ENCODE measurements around the gene PSMF1. TPM values are rescaled to one million over a fixed set of nuclear protein-coding genes. Genes with fewer than 3 reads are reported as not detected.

The PSMF1 gene
- total RNA-seq, 1 donor from 2014 or later: 133 TPM

- Histone ChIP-seq H3K27ac (ENCODE audit: low read depth, low read length) (no peak overlapping the region), H3K4me2 (ENCODE audit: low read length) (no peak overlapping the region), H3K27me3 (ENCODE audit: insufficient read depth, low read length) (no peaks in the 10 kb centered on the region), H3K36me3 (ENCODE audit: insufficient read depth, low read length) (no peaks in the 10 kb centered on the region), H3K4me1 (ENCODE audit: insufficient read depth, low read length) (no peaks in the 10 kb centered on the region), H2AFZ (ENCODE audit: low read depth, low read length) (no peak overlapping the region), H3K4me3 (ENCODE audit: insufficient read depth, low read depth, low read length) (no peak overlapping the region), H3K9me3 (ENCODE audit: insufficient read depth, low read depth, low read length) (no peaks in the 10 kb centered on the region), H3K9ac (ENCODE audit: low read length) (no peak overlapping the region), H4K20me1 (ENCODE audit: insufficient read depth, low read length) (no peaks in the 10 kb centered on the region), H3K79me2 (ENCODE audit: insufficient read depth, low read length) (no peaks in the 10 kb centered on the region)
- Mint-ChIP-seq H3K36me3 (ENCODE audit: low read depth, unreplicated experiment) (peaks cover 3% of the 10 kb centered on the region), H3K27me3 (ENCODE audit: low read depth, unreplicated experiment) (peaks cover 22% of the 10 kb centered on the region), H3K27ac (ENCODE audit: unreplicated experiment) (peak overlapping the region; percentile 82), H3K4me1 (ENCODE audit: low read depth, unreplicated experiment) (no peaks in the 10 kb centered on the region), H3K9me3 (ENCODE audit: unreplicated experiment) (no peaks in the 10 kb centered on the region), H3K4me3 (ENCODE audit: unreplicated experiment) (no peak overlapping the region)
- DNase-seq (ENCODE audit: low read depth) (no peak), FAIRE-seq (no peak)
- no peak for TF ChIP-seq EZH2 (IDR thresholded peaks at IDR 0.05; ENCODE audit: insufficient read depth, low read length)
- TF ChIP-seq CTCF (IDR thresholded peaks at IDR 0.05; ENCODE audit: insufficient read depth, low read depth, low read length): no peak
These were observed 80.3 kb downstream of the PSMF1 start for GRCh38 chr20:1198751-1199150.

- no peak overlapping the region for H3K4me3 Mint-ChIP-seq (ENCODE audit: unreplicated experiment)
- Histone ChIP-seq H3K36me3 (ENCODE audit: insufficient read depth, low read length) (no peaks in the 10 kb centered on the region), H3K4me2 (ENCODE audit: low read length) (no peak overlapping the region), H2AFZ (ENCODE audit: low read depth, low read length) (no peak overlapping the region), H3K9ac (ENCODE audit: low read length) (no peak overlapping the region), H3K79me2 (ENCODE audit: insufficient read depth, low read length) (no peaks in the 10 kb centered on the region), H4K20me1 (ENCODE audit: insufficient read depth, low read length) (no peaks in the 10 kb centered on the region), H3K4me1 (ENCODE audit: insufficient read depth, low read length) (no peaks in the 10 kb centered on the region), H3K27me3 (ENCODE audit: insufficient read depth, low read length) (no peaks in the 10 kb centered on the region), H3K4me3 (ENCODE audit: insufficient read depth, low read depth, low read length) (no peak overlapping the region), H3K9me3 (ENCODE audit: insufficient read depth, low read depth, low read length) (no peaks in the 10 kb centered on the region), H3K27ac (ENCODE audit: low read depth, low read length) (no peak overlapping the region)
- H3K9me3 Mint-ChIP-seq (ENCODE audit: unreplicated experiment): no peaks in the 10 kb centered on the region
- H3K27me3 Mint-ChIP-seq (ENCODE audit: low read depth, unreplicated experiment): peaks cover 22% of the 10 kb centered on the region
- peaks cover 3% of the 10 kb centered on the region for H3K36me3 Mint-ChIP-seq (ENCODE audit: low read depth, unreplicated experiment)
- no peak overlapping the region for H3K27ac Mint-ChIP-seq (ENCODE audit: unreplicated experiment)
- FAIRE-seq: no peak
- DNase-seq (ENCODE audit: low read depth): no peak
- TF ChIP-seq EZH2 (IDR thresholded peaks at IDR 0.05; ENCODE audit: insufficient read depth, low read length): no peak
- no peak for TF ChIP-seq CTCF (IDR thresholded peaks at IDR 0.05; ENCODE audit: insufficient read depth, low read depth, low read length)
- no peaks in the 10 kb centered on the region for H3K4me1 Mint-ChIP-seq (ENCODE audit: low read depth, unreplicated experiment)
These were observed 80.9 kb downstream of the PSMF1 start for GRCh38 chr20:1199212-1199873.

GRCh38 chr20:1199964-1200363, 81.6 kb downstream of the PSMF1 start:
- no peak overlapping the region for H3K9ac ChIP-seq (ENCODE audit: low read length)
- Mint-ChIP-seq H3K36me3 (ENCODE audit: low read depth, unreplicated experiment) (peaks cover 3% of the 10 kb centered on the region), H3K4me1 (ENCODE audit: low read depth, unreplicated experiment) (no peaks in the 10 kb centered on the region), H3K27me3 (ENCODE audit: low read depth, unreplicated experiment) (peaks cover 22% of the 10 kb centered on the region), H3K4me3 (ENCODE audit: unreplicated experiment) (no peak overlapping the region), H3K9me3 (ENCODE audit: unreplicated experiment) (no peaks in the 10 kb centered on the region), H3K27ac (ENCODE audit: unreplicated experiment) (no peak overlapping the region)
- FAIRE-seq (no peak), DNase-seq (ENCODE audit: low read depth) (no peak)
- no peaks in the 10 kb centered on the region for H3K36me3 ChIP-seq (ENCODE audit: insufficient read depth, low read length)
- H3K4me1 ChIP-seq (ENCODE audit: insufficient read depth, low read length): no peaks in the 10 kb centered on the region
- no peaks in the 10 kb centered on the region for H3K27me3 ChIP-seq (ENCODE audit: insufficient read depth, low read length)
- TF ChIP-seq EZH2 (IDR thresholded peaks at IDR 0.05; ENCODE audit: insufficient read depth, low read length) (no peak), CTCF (IDR thresholded peaks at IDR 0.05; ENCODE audit: insufficient read depth, low read depth, low read length) (no peak)
- H3K27ac ChIP-seq (ENCODE audit: low read depth, low read length): no peak overlapping the region
- no peak overlapping the region for H2AFZ ChIP-seq (ENCODE audit: low read depth, low read length)
- H4K20me1 ChIP-seq (ENCODE audit: insufficient read depth, low read length): no peaks in the 10 kb centered on the region
- H3K4me3 ChIP-seq (ENCODE audit: insufficient read depth, low read depth, low read length): no peak overlapping the region
- H3K4me2 ChIP-seq (ENCODE audit: low read length): no peak overlapping the region
- no peaks in the 10 kb centered on the region for H3K9me3 ChIP-seq (ENCODE audit: insufficient read depth, low read depth, low read length)
- H3K79me2 ChIP-seq (ENCODE audit: insufficient read depth, low read length): no peaks in the 10 kb centered on the region
